ENCODE measurements around the gene SMTN.

The SMTN gene

GRCh38 chr22:31083923-31084810, 3.0 kb downstream of the SMTN start:
- TF ChIP-seq, protein P1, sequence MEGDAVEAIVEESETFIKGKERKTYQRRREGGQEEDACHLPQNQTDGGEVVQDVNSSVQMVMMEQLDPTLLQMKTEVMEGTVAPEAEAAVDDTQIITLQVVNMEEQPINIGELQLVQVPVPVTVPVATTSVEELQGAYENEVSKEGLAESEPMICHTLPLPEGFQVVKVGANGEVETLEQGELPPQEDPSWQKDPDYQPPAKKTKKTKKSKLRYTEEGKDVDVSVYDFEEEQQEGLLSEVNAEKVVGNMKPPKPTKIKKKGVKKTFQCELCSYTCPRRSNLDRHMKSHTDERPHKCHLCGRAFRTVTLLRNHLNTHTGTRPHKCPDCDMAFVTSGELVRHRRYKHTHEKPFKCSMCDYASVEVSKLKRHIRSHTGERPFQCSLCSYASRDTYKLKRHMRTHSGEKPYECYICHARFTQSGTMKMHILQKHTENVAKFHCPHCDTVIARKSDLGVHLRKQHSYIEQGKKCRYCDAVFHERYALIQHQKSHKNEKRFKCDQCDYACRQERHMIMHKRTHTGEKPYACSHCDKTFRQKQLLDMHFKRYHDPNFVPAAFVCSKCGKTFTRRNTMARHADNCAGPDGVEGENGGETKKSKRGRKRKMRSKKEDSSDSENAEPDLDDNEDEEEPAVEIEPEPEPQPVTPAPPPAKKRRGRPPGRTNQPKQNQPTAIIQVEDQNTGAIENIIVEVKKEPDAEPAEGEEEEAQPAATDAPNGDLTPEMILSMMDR (conservative IDR thresholded peaks at IDR 0.05; ENCODE audit: low read depth, low read length) = no peak
- DNase-seq (ENCODE audit: low read depth) = no peak
- peak overlapping the region; percentile 71 for H3K4me3 ChIP-seq (ENCODE audit: low read length)

DNA sequence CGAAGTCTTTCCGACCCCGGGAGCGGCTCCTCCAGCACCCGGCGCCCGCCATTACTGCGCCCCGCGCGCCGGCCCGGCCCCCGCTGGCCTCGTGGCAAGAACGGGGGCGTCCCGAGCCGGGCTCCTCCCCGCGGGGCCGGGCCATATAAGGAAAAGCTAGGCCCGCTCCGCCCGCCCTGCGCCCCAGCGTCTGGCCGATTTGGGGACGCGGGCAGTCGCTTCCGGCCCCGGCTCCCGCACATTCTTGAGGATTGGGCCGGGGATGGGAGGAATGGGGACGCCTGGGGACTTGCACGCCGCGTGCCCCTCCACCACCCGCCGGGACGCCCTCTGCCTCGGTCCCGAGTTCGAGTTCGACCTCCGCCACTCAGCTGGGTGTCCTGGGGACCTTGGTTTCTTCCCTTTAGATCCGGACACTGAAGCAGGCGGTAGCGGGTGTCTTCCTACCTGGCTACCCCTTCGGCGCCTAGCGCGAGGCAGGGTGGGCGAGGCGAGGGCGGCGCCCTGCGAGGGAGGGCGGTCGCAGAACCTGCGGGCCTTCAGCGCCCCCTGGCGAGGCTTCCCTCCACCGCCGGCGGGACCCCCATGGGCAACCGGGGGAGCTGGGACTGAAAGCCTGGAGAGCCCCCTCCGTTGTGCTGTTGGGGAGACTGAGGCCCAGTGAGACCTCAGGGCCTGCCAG, 3.8 kb downstream of the SMTN start:
- peak; percentile 35 for DNase-seq (ENCODE audit: low read depth)
- TF ChIP-seq, protein P1 (conservative IDR thresholded peaks at IDR 0.05; ENCODE audit: low read depth, low read length) = peak; percentile 81

DNA sequence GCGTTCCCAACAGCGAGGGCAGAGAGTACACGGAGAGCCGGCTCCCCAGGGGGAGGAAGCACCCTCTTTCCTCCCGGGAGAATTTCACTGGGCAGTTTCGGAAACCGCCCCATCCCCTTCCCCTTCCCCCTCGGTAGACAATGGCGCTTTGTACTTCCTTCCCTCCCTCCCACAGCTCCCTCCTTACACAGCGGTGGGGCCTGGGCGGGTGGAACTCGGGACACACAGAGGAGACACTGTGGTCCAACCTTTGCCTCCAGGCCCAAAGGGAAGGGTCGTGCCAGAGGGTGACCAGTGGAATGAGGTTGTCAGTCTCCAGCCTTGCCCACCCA, 4.3 kb downstream of the SMTN start:
- no peak for DNase-seq (ENCODE audit: low read depth)
- H3K4me3 ChIP-seq (ENCODE audit: low read length) = peak overlapping the region; percentile 71
- TF ChIP-seq, protein P1 (conservative IDR thresholded peaks at IDR 0.05; ENCODE audit: low read depth, low read length) = no peak

More for the DNA sequence above, 3.8 kb downstream of the SMTN start:
- peak overlapping the region; percentile 71 for H3K4me3 ChIP-seq (ENCODE audit: low read length)

- no peak for DNase-seq (ENCODE audit: low read depth)
- TF ChIP-seq, protein P1 (conservative IDR thresholded peaks at IDR 0.05; ENCODE audit: low read depth, low read length) = no peak
- no peak overlapping the region for H3K4me3 ChIP-seq (ENCODE audit: low read length)
These were observed 4.8 kb downstream of the SMTN start for GRCh38 chr22:31085928-31086327.

DNA sequence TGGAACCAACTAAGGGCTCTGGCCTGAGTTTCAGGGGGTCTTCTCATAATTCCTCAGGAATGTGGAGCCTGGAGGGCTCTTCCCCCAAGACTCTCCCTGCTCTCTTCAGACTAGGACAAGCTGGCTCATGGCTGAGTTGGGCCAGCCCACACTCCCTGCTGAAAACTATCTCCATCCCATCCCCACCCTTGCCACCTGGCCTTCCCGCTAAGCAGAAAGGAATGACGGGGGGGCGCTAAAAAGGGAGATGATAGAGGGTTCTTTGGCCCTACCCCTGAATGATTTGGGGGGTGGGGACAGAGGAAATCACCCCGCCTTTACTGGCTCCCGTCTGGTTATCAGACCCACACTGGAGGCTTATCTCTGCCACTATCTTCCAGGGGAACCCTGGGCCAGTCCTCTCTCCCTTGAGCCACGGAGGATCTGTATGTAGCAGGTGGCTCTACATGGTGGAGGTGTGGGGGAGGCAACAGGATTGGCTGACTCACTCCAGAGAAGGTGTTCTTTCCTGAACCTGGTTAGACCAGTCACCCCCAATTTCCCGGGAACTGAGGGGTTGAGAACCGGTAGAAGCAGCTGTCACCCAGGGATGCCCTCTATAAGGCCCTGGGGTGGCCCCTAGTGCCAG, 5.7 kb downstream of the SMTN start:
- H3K4me3 ChIP-seq (ENCODE audit: low read length) = no peak overlapping the region
- TF ChIP-seq, protein P1 (conservative IDR thresholded peaks at IDR 0.05; ENCODE audit: low read depth, low read length) = no peak

DNA sequence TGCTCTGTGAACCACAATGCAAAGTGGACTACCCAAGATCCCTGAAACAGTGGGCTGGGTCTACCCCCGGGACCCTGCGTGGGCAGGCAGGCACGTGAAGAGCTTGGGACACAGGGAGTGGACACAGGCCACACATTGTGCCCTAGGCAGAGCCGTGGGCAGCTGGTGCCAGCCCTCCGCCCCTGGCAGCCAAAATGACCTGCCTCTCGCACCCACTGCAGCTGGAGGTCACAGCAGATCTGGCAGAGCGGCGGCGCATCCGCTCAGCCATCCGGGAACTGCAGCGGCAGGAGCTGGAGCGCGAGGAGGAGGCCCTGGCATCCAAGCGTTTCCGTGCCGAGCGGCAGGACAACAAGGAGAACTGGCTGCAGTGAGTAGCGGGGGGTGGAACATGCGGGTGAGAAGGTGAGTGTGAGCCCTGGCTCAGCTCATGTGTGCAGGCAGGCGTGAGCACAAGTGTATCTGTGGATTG, 6.7 kb downstream of the SMTN start:
- H3K4me3 ChIP-seq (ENCODE audit: low read length) = no peak overlapping the region
- TF ChIP-seq, protein P1 (conservative IDR thresholded peaks at IDR 0.05; ENCODE audit: low read depth, low read length) = no peak
- DNase-seq (ENCODE audit: low read depth) = no peak

More for the DNA sequence above, 5.7 kb downstream of the SMTN start:
- DNase-seq (ENCODE audit: low read depth) = no peak

Measured in retinal pigment epithelial cell (primary cell).